ENCODE results near the gene TIMM8A.

TIMM8A gene

GRCh38 chrX:101348452-101349192 is at the start of gene TIMM8A:
TIMM8A (minus strand) TSS chrX:101348742; CDS start chrX:101348664, 78 bp downstream.
- peak; percentile 43 to 68 (median 66) for DNase-seq (ENCODE audit: low read depth in 3 of 3)

GRCh38 chrX:101397779-101398178 is 49.2 kb upstream of the TIMM8A start:
- no peak for DNase-seq (ENCODE audit: low read depth in 3 of 3)

- no peak for DNase-seq (ENCODE audit: low read depth in 3 of 3)
Observed at GRCh38 chrX:101395789-101396188, 47.2 kb upstream of the TIMM8A start.

- DNase-seq (ENCODE audit: low read depth in 3 of 3), result no peak
Observed at GRCh38 chrX:101394372-101394771, 45.8 kb upstream of the TIMM8A start.

- DNase-seq (ENCODE audit: low read depth in 3 of 3), result no peak
Observed at GRCh38 chrX:101393530-101394305, 45.2 kb upstream of the TIMM8A start.

- DNase-seq (ENCODE audit: low read depth in 3 of 3), result no peak
Observed at GRCh38 chrX:101391831-101392230, 43.3 kb upstream of the TIMM8A start.

- DNase-seq (ENCODE audit: low read depth in 3 of 3), result peak; percentile 55 to 78 (median 64)
Observed at GRCh38 chrX:101390664-101391525, 42.4 kb upstream of the TIMM8A start, which contains the start of gene RPL36A. RPL36A (plus strand) TSS chrX:101391011; CDS start chrX:101391044, 33 bp downstream.

GRCh38 chrX:101388604-101389003 is 40.1 kb upstream of the TIMM8A start:
- no peak for DNase-seq (ENCODE audit: low read depth in 3 of 3)

GRCh38 chrX:101386542-101386885 is 38.0 kb upstream of the TIMM8A start:
- DNase-seq (ENCODE audit: low read depth in 3 of 3), result no peak

GRCh38 chrX:101385795-101386541 is 37.4 kb upstream of the TIMM8A start, which contains the start of gene BTK:
BTK (minus strand) TSS chrX:101386191; CDS start chrX:101375284, 10,907 bp downstream.
- no peak for DNase-seq (ENCODE audit: low read depth in 3 of 3)

GRCh38 chrX:101385026-101385684 is 36.6 kb upstream of the TIMM8A start:
- DNase-seq (ENCODE audit: low read depth in 3 of 3), result no peak

GRCh38 chrX:101383679-101384205 is 35.2 kb upstream of the TIMM8A start:
- DNase-seq (ENCODE audit: low read depth in 3 of 3), result no peak

GRCh38 chrX:101377547-101377946 is 29.0 kb upstream of the TIMM8A start:
- DNase-seq (ENCODE audit: low read depth in 3 of 3), result no peak

GRCh38 chrX:101370888-101371504 is 22.5 kb upstream of the TIMM8A start:
- DNase-seq (ENCODE audit: low read depth in 3 of 3), result no peak

GRCh38 chrX:101369687-101370086 is 21.1 kb upstream of the TIMM8A start:
- DNase-seq (ENCODE audit: low read depth in 3 of 3), result no peak

- no peak for DNase-seq (ENCODE audit: low read depth in 3 of 3)
Observed at GRCh38 chrX:101368800-101369199, 20.3 kb upstream of the TIMM8A start.

- DNase-seq (ENCODE audit: low read depth in 3 of 3), result no peak
Observed at GRCh38 chrX:101365301-101365795, 16.8 kb upstream of the TIMM8A start.

- no peak for DNase-seq (ENCODE audit: low read depth in 3 of 3)
Observed at GRCh38 chrX:101362757-101363156, 14.2 kb upstream of the TIMM8A start.

GRCh38 chrX:101362116-101362515 is 13.6 kb upstream of the TIMM8A start:
- DNase-seq (ENCODE audit: low read depth in 3 of 3), result no peak

- no peak for DNase-seq (ENCODE audit: low read depth in 3 of 3)
Observed at GRCh38 chrX:101360390-101360789, 11.8 kb upstream of the TIMM8A start.
